Endodermal cell (in vitro differentiated cells): ENCODE measurements around the gene CREB3L2. TPM values are rescaled to one million over a fixed set of nuclear protein-coding genes. Genes with fewer than 3 reads are reported as not detected.
A peak's percentile ranks its signal among the peaks of the same experiment; 100 is the strongest.

ENCODE experiments used
- DNase-seq: peaks from one replicate; pipeline ENCODE4 v3.0.0-alpha.2; 2017
- H3K27ac ChIP-seq: 2 replicates; pipeline ENCODE4 v1.5.1; 2013; ENCODE audit warnings: mild to moderate bottlenecking, low read depth, low read length, moderate library complexity
- H3K27me3 ChIP-seq: 2 replicates; pipeline ENCODE4 v1.6.1; 2013; ENCODE audit warnings: mild to moderate bottlenecking, low read length, moderate library complexity; ENCODE audit not compliant: insufficient read depth, control insufficient read depth, poor library complexity, severe bottlenecking
- H3K36me3 ChIP-seq: 2 replicates; pipeline ENCODE4 v1.7.0; 2013; ENCODE audit warnings: mild to moderate bottlenecking, low read length, moderate library complexity; ENCODE audit not compliant: control insufficient read depth, insufficient read depth
- H3K4me1 ChIP-seq: one replicate; pipeline ENCODE4 v1.7.0; 2013; ENCODE audit warnings: low read length; ENCODE audit not compliant: control insufficient read depth, insufficient read depth
- H3K4me3 ChIP-seq: 2 replicates; pipeline ENCODE4 v1.5.1; 2013; ENCODE audit warnings: mild to moderate bottlenecking, low read length, moderate library complexity
- H3K9ac ChIP-seq: 2 replicates; pipeline ENCODE4 v1.6.1; 2013; ENCODE audit warnings: mild to moderate bottlenecking, low read length, moderate library complexity; ENCODE audit not compliant: poor library complexity, severe bottlenecking; ENCODE audit errors: extremely low read depth
- H3K9me3 ChIP-seq: 2 replicates; pipeline ENCODE4 v1.6.1; 2013; ENCODE audit warnings: mild to moderate bottlenecking, low read length, moderate library complexity; ENCODE audit not compliant: control insufficient read depth
- H3K27ac Mint-ChIP-seq: 2 replicates; pipeline ENCODE4 v1.8.0; 2020; ENCODE audit warnings: mixed read lengths
- H3K27me3 Mint-ChIP-seq: 2 replicates; pipeline ENCODE4 v1.8.0; 2021; ENCODE audit warnings: mild to moderate bottlenecking, mixed read lengths; ENCODE audit not compliant: insufficient read depth
- H3K36me3 Mint-ChIP-seq: 2 replicates; pipeline ENCODE4 v1.8.0; 2020; ENCODE audit warnings: low read depth, mixed read lengths
- H3K4me1 Mint-ChIP-seq: 2 replicates; pipeline ENCODE4 v1.8.0; 2020; ENCODE audit warnings: mixed read lengths
- H3K4me3 Mint-ChIP-seq: 2 replicates; pipeline ENCODE4 v1.8.0; 2020; ENCODE audit warnings: mild to moderate bottlenecking, moderate library complexity, mixed read lengths
- H3K9me3 Mint-ChIP-seq: 2 replicates; pipeline ENCODE4 v1.8.0; 2020; ENCODE audit warnings: mild to moderate bottlenecking, mixed read lengths
- CTCF ChIP-seq: fragments of 200-600 bp; sonication (generic); conservative IDR thresholded peaks from 2 replicates; pipeline ENCODE4 v1.5.0; 2021; ENCODE audit warnings: antibody characterized with exemption, mild to moderate bottlenecking
- WGBS, 2 experiments: methylation state at CpG; one replicate each; pipeline versions ENCODE4 v1.1.5 to v1.1.7; 2013; ENCODE audit warnings: missing lambda C conversion rate in 2 of 2, mixed read lengths in 1 of 2; ENCODE audit not compliant: insufficient coverage in 1 of 2, insufficient read length in 1 of 2; 5-methylcytosine and 5-hydroxymethylcytosine counted together
- total RNA-seq, 2 donors: library from RNA; stranded (reverse); fragmentation: NEBNext Ultra II Directional in 1 of 2; extraction: Animal tissue kit (Norgen Biotek cat#: 25700) in 1 of 2; gene quantifications; 2 replicates in 1 of 2; 3 replicates in 1 of 2; pipeline ENCODE4 v1.2.1, GENCODE V29; 2021

The CREB3L2 gene
- total RNA-seq, 2 donors from 2014 or later = 48.2 to 80.2 TPM

DNA sequence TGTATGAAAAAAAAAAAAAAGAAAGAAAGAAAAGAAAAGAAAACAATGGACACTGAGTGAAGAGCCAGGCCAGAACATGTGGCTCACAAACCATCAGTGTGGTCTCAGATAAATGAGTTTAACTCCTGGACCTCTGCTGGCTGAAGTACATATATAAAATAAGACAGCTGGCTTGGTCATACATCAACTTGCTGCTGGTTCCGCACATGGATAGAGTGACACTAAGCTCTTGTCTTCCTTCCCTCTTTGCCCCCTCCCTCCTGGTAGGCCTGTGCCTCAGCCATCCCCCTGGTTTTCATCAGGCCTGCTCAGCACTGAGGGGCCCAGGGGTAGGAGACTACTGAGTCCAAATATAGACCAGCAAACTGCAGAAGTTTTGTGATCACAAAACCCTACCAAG is 97.1 kb downstream of the CREB3L2 start:
- DNase-seq = no peak
- no peak for TF ChIP-seq CTCF
- Histone ChIP-seq H3K27ac (no peak overlapping the region), H3K9me3 (peaks cover 8% of the 10 kb centered on the region), H3K27me3 (no peaks in the 10 kb centered on the region), H3K9ac (no peak overlapping the region), H3K4me3 (no peak overlapping the region), H3K4me1 (no peaks in the 10 kb centered on the region), H3K36me3 (peaks cover 73% of the 10 kb centered on the region)
- H3K36me3 Mint-ChIP-seq = peaks cover 69% of the 10 kb centered on the region
- peaks cover 5% of the 10 kb centered on the region for H3K9me3 Mint-ChIP-seq
- no peaks in the 10 kb centered on the region for H3K27me3 Mint-ChIP-seq
- 80 to 96% methylated on average over 1 of the region's 1 CpG for WGBS, 2 experiments
- H3K4me3 Mint-ChIP-seq = no peak overlapping the region
- peaks cover 6% of the 10 kb centered on the region for H3K4me1 Mint-ChIP-seq
- no peak overlapping the region for H3K27ac Mint-ChIP-seq

GRCh38 chr7:137903382-137904169 is 98.3 kb downstream of the CREB3L2 start:
- Mint-ChIP-seq H3K36me3 (peaks cover 63% of the 10 kb centered on the region), H3K27ac (no peak overlapping the region), H3K9me3 (peaks cover 5% of the 10 kb centered on the region), H3K4me1 (peaks cover 13% of the 10 kb centered on the region), H3K27me3 (no peaks in the 10 kb centered on the region), H3K4me3 (no peak overlapping the region)
- no peak overlapping the region for H3K4me3 ChIP-seq
- H3K36me3 ChIP-seq = peaks cover 64% of the 10 kb centered on the region
- DNase-seq = peak; percentile 85
- peak; percentile 87 for TF ChIP-seq CTCF
- H3K9me3 ChIP-seq = peaks cover 8% of the 10 kb centered on the region
- no peak overlapping the region for H3K27ac ChIP-seq
- H3K9ac ChIP-seq = no peak overlapping the region
- no peaks in the 10 kb centered on the region for H3K4me1 ChIP-seq
- WGBS, 2 experiments = 43 to 58% methylated on average over 5 to 9 of the region's 9 CpGs
- no peaks in the 10 kb centered on the region for H3K27me3 ChIP-seq

DNA sequence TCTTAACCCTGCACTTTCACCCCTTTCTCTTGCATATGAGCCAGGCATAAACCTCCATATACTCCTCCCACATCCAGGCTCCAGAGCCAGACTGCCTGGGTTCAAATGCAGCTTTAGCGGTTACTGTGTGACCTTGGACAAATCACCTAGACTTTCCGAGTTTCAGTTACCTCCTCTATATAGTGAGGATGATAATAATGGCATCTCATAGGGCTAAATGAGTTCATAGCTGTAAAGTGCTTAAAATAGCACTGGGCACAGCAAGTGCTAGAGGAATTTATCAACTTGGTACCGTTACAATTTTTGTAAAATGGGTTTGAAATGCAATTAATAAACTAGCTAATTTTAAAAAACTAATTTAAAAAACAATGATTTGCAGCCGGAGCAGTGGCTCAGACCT is 101.7 kb downstream of the CREB3L2 start:
- Mint-ChIP-seq H3K4me1 (peaks cover 16% of the 10 kb centered on the region), H3K27ac (no peak overlapping the region), H3K9me3 (no peaks in the 10 kb centered on the region), H3K27me3 (no peaks in the 10 kb centered on the region), H3K4me3 (no peak overlapping the region), H3K36me3 (peaks cover 61% of the 10 kb centered on the region)
- Histone ChIP-seq H3K4me3 (no peak overlapping the region), H3K9me3 (no peaks in the 10 kb centered on the region), H3K9ac (no peak overlapping the region), H3K36me3 (peaks cover 62% of the 10 kb centered on the region), H3K27me3 (no peaks in the 10 kb centered on the region), H3K4me1 (no peaks in the 10 kb centered on the region), H3K27ac (no peak overlapping the region)
- no peak for TF ChIP-seq CTCF
- no peak for DNase-seq
- 88 to 92% methylated on average over 1 to 4 of the region's 4 CpGs for WGBS, 2 experiments
